ENCODE data around the gene SMYD3. TPM values are rescaled to one million over a fixed set of nuclear protein-coding genes. Genes with fewer than 3 reads are reported as not detected.

SMYD3 gene
- total and polyA plus RNA-seq, 9 of the 15 experiments (the other 6 are each of a cell fraction or from before 2014, with no cell fraction given): 128 to 440 (median 197) TPM

DNA sequence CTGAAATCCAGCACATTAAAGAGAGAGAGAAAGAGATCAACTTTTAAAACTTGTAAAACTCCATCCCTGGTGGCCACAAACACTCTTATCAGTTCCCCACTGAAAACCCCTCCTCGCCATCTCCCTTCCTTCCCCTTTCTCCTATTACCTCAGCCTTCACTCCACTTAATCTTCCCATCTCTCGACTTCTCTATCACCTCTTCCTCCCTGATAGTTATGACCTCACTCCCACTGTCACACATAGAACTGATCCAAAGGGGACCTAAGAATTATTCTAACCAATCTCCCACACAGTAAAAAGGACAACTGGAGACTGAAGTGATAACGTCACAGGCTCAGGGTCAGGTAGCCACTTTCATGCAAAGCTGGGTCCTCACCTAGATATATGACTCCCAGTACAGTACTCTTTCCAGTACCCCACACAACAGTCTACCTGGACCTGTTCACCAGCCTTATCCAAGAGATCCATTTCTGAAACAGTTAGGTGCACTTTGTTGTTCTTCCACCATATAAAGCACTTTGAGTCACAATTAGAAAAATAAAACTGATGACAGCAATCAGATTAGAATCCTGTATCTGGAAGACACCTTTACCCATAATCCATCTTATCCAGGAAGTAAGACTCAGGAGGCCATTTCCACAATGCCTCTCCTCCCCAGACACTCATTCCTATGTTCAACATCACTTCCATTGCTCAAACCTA is 324.8 kb downstream of the SMYD3 start (continued):
- TF ChIP-seq JUN (IDR thresholded peaks at IDR 0.05; ENCODE audit: borderline replicate concordance, low read depth, low read length) (peak; percentile 82), JUN (CRISPR knock-in tag; IDR thresholded peaks at IDR 0.05; ENCODE audit: borderline replicate concordance) (no peak), MECOM (CRISPR knock-in tag; IDR thresholded peaks at IDR 0.05) (peak; percentile 88), MTA3 (IDR thresholded peaks at IDR 0.05; ENCODE audit: borderline replicate concordance) (peak; percentile 67), ELF2 (CRISPR knock-in tag; IDR thresholded peaks at IDR 0.05) (peak; percentile 7; the same call in 1 of the 2 replicates), ZNF444 (CRISPR knock-in tag; IDR thresholded peaks at IDR 0.05) (no peak), SMARCA4 (IDR thresholded peaks at IDR 0.05) (peak; percentile 97), RFX1 (IDR thresholded peaks at IDR 0.05) (no peak), PML (IDR thresholded peaks at IDR 0.05; ENCODE audit: low read length) (peak; percentile 40; the same call in 1 of the 2 replicates), ID3 (CRISPR knock-in tag; IDR thresholded peaks at IDR 0.05) (no peak), ID3 (tag; IDR thresholded peaks at IDR 0.05) (0 out of 2 replicates have a peak, but pooled peaks have one; percentile 60), CREM (IDR thresholded peaks at IDR 0.05; ENCODE audit: low read depth) (peak; percentile 82), SOX6 (IDR thresholded peaks at IDR 0.05) (peak; percentile 75; the same call in 1 of the 2 replicates), CXXC5 (CRISPR knock-in tag; IDR thresholded peaks at IDR 0.05) (peak; percentile 60), ZBTB2 (IDR thresholded peaks at IDR 0.05) (peak; percentile 86), ZC3H11A (IDR thresholded peaks at IDR 0.05; ENCODE audit: low read depth, low read length) (no peak)
- TF ChIP-seq, protein P1, sequence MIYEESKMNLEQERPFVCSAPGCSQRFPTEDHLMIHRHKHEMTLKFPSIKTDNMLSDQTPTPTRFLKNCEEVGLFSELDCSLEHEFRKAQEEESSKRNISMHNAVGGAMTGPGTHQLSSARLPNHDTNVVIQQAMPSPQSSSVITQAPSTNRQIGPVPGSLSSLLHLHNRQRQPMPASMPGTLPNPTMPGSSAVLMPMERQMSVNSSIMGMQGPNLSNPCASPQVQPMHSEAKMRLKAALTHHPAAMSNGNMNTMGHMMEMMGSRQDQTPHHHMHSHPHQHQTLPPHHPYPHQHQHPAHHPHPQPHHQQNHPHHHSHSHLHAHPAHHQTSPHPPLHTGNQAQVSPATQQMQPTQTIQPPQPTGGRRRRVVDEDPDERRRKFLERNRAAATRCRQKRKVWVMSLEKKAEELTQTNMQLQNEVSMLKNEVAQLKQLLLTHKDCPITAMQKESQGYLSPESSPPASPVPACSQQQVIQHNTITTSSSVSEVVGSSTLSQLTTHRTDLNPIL (CRISPR knock-in tag; IDR thresholded peaks at IDR 0.05): peak; percentile 12; the same call in 1 of the 2 replicates
- TF ChIP-seq, protein P2, sequence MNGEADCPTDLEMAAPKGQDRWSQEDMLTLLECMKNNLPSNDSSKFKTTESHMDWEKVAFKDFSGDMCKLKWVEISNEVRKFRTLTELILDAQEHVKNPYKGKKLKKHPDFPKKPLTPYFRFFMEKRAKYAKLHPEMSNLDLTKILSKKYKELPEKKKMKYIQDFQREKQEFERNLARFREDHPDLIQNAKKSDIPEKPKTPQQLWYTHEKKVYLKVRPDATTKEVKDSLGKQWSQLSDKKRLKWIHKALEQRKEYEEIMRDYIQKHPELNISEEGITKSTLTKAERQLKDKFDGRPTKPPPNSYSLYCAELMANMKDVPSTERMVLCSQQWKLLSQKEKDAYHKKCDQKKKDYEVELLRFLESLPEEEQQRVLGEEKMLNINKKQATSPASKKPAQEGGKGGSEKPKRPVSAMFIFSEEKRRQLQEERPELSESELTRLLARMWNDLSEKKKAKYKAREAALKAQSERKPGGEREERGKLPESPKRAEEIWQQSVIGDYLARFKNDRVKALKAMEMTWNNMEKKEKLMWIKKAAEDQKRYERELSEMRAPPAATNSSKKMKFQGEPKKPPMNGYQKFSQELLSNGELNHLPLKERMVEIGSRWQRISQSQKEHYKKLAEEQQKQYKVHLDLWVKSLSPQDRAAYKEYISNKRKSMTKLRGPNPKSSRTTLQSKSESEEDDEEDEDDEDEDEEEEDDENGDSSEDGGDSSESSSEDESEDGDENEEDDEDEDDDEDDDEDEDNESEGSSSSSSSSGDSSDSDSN (IDR thresholded peaks at IDR 0.05; ENCODE audit: borderline replicate concordance in 1 of 2, low read depth in 2 of 2, low read length in 2 of 2): 0 out of 4 replicates have a peak, but pooled peaks of 1 of the 2 experiments have one; percentile 29
- TF ChIP-seq, protein P3, sequence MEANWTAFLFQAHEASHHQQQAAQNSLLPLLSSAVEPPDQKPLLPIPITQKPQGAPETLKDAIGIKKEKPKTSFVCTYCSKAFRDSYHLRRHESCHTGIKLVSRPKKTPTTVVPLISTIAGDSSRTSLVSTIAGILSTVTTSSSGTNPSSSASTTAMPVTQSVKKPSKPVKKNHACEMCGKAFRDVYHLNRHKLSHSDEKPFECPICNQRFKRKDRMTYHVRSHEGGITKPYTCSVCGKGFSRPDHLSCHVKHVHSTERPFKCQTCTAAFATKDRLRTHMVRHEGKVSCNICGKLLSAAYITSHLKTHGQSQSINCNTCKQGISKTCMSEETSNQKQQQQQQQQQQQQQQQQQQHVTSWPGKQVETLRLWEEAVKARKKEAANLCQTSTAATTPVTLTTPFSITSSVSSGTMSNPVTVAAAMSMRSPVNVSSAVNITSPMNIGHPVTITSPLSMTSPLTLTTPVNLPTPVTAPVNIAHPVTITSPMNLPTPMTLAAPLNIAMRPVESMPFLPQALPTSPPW (CRISPR knock-in tag; IDR thresholded peaks at IDR 0.05): peak; percentile 57
- TF ChIP-seq, protein P4, sequence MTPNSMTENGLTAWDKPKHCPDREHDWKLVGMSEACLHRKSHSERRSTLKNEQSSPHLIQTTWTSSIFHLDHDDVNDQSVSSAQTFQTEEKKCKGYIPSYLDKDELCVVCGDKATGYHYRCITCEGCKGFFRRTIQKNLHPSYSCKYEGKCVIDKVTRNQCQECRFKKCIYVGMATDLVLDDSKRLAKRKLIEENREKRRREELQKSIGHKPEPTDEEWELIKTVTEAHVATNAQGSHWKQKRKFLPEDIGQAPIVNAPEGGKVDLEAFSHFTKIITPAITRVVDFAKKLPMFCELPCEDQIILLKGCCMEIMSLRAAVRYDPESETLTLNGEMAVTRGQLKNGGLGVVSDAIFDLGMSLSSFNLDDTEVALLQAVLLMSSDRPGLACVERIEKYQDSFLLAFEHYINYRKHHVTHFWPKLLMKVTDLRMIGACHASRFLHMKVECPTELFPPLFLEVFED (CRISPR knock-in tag; conservative IDR thresholded peaks at IDR 0.05): 0 out of 2 replicates have a peak, but pooled peaks have one; percentile 82

Data from K562 (cell line).